GM12864 (cell line): ENCODE measurements around the gene DNAJC4.

Source experiments
- DNase-seq: peaks from one replicate; pipeline ENCODE4 v3.0.0-alpha.2; 2011; ENCODE audit warnings: low read depth
- H3K4me3 ChIP-seq: 2 replicates; pipeline ENCODE4 v1.5.1; 2011; ENCODE audit warnings: mild to moderate bottlenecking, low read depth, low read length, control low read depth
- CTCF ChIP-seq: IDR thresholded peaks from 2 replicates; pipeline ENCODE4 v1.5.1; 2011; ENCODE audit warnings: low read depth, mild to moderate bottlenecking, moderate library complexity, low read length, control low read depth, inconsistent platforms; ENCODE audit errors: missing control alignments

DNAJC4 gene

DNA sequence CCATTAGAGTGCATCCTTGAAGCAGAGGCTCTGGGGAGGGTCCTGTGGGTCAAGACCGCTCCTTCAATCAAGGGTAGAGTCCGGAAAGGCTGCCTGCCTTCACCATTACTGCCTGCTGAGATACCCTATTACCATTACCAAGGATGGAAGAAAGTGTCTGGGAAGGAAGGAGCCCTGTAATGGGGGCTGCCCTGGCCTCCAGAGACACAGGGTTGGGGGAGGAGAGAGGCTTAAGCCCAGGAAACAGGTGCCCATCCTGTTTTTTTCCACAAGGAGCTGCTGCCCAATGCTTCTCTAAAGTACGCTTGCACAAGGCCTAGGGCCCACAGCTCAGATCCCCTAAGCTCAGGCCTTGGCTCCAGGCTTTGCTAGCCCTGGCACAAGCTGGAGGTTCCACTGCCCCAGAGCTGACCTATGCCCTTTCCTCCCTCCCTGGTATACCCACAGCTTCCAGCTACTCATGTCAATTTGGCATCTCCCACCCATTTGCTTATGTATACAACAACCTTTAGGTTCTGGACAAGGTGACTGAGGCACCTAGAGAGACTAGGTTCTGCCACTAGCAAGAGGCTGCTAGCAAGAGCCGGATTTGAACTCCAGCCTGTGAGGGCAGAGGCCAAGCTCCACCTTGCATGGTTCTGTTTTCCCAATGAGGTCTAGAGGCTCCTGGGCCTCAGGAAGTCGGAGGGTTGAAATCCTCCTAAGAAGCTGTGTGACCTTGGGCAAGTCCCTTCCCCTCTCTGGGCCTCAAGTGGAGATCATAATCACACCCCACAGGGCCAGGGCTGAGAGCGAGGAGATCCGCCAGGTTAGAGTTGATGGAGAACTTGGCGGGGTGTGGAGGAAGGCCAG, 19.4 kb downstream of the DNAJC4 start:
- H3K4me3 ChIP-seq, result no peak overlapping the region
- TF ChIP-seq CTCF, result no peak
- DNase-seq, result no peak

GRCh38 chr11:64250415-64251015, 20.2 kb downstream of the DNAJC4 start:
- no peak for TF ChIP-seq CTCF
- peak overlapping the region; percentile 43 for H3K4me3 ChIP-seq
- no peak for DNase-seq

DNA sequence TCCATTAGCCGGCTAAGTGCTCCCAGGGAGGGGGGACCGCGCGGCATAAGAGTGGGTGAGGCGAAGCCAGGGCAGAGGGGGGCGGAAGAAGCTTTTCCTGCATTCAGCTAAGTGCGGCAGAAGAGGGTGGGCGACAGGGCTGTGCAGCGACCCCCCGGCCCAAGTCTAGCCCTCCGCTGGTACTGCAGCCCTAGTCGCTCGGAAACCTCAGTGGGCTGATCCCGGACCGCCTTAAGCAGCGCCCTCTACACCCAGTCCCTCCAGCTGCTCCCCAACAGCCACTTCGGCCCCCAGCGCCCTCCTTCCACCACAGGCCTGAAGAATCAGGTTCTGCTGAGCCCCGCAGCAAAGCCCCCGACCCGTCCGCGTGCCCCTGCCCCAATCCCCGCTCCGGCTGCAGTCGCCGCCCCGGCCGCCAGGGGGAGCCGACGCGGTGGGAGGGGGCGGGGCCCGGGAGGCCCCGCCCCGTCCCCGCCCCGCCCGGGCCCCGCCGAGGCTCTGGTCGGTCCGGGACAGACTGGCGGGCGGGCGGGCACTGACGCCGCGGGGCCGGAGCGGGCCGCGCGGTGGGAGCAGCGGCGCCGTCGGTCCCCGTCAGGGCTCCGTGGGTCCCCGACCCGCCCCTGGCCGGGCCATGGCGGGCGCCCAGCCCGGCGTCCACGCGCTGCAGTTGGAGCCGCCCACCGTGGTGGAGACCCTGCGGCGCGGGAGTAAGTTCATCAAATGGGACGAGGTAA, 20.8 kb downstream of the DNAJC4 start, which contains the start of gene PLCB3:
Gene PLCB3, plus strand, starts transcription at position 515 of the 737 bp plus-strand sequence. Its CDS starts 120 bp downstream, at position 635.
- peak within 1 kb of the TSS; percentile 73 for H3K4me3 ChIP-seq
- DNase-seq, result no peak
- peak; percentile 59 for TF ChIP-seq CTCF

- TF ChIP-seq CTCF, result no peak
- H3K4me3 ChIP-seq, result peak overlapping the region; percentile 73
- no peak for DNase-seq
These were observed 21.3 kb downstream of the DNAJC4 start for GRCh38 chr11:64251753-64252002.

DNA sequence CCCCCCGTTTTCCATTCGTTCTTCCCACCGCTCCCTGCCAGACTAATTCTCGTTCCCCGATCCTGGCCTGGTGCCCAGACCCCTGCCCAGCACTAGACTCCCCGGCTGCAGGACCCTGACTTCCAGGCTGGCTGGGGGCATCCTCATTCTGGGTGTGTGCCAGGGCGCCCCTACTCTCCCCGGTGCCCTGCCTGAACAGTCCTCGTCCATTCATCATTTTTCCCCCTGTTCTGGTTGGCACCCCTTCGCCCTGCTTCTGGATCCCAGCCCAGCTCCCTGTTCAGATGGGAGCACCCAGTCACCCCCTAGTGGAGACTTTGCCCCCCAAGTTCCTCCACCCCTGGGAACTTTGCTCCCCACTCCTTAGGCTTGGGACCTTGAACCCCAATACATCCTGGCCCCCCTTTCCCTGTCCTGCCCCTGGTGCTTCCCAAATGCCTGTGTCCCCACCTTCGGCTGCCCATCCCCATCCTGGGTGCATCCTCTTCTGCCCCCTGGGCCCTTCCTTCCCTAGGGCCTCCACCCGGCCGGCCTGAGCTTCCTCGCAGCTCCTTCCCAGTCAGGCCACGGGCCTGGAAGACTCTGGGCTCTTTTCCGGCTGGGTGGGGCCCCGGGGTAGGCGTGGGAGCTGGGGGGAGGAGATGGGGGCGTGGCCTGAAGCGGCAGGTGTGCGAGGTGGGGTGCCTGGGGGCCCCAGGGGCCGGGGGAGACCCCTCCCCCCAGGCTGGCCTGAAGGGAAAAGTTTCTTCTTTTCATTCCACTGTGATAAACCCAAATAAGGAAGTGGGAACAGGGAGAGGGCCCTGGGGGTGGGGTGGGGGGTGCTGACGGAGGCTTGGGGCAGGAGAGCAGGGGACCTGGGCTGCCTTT, 21.9 kb downstream of the DNAJC4 start:
- peak; percentile 50 for TF ChIP-seq CTCF
- DNase-seq, result no peak
- peak overlapping the region; percentile 73 for H3K4me3 ChIP-seq

DNA sequence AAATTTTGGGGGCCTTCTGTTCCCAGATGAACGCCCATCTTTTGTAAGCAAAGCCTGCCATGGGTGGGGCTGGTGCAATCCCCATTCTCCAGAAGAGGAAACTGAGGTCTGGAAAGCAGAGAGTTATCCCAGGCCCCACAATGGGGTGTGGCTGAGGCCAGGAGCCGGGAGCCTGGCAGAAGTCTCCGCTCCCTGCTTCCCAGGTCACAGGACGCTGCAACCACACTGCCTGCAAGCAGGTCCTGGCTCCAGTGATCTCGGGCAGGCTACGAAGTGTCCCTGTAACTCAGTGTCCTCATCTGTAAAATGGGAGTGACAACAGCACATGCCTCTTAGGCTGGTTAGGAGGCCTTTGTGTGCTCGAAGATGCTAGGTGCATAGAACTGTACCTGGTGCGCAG, 22.7 kb downstream of the DNAJC4 start:
- no peak for TF ChIP-seq CTCF
- no peak overlapping the region for H3K4me3 ChIP-seq
- no peak for DNase-seq
